ENCODE measurements around the gene TEP1.

- TF ChIP-seq CTCF (IDR thresholded peaks at IDR 0.05; ENCODE audit: insufficient read depth, low read length) (no peak), REST (IDR thresholded peaks at IDR 0.05; ENCODE audit: insufficient replicate concordance, low read depth) (no peak), POLR2AphosphoS5 (IDR thresholded peaks at IDR 0.05; ENCODE audit: low read depth) (no peak)
Observed at GRCh38 chr14:20412411-20412810, 890 bp downstream of the TEP1 start.

All from HL-60 (cell line).